Lower leg skin (tissue), 3 donors: ENCODE data around the gene GIN1.

Experiments
- CTCF ChIP-seq, 3 donors: fragments of 450-650 bp; IDR thresholded peaks; one replicate each; pipeline ENCODE4 v1.5.1; 2016; ENCODE audit warnings: antibody characterized with exemption in 3 of 3, mild to moderate bottlenecking in 3 of 3, moderate library complexity in 2 of 3
- POLR2A ChIP-seq, 2 donors: fragments of 450-650 bp; IDR thresholded peaks; one replicate each; pipeline ENCODE4 v1.6.1; 2016 to 2017; ENCODE audit warnings: antibody characterized with exemption in 2 of 2, mild to moderate bottlenecking in 1 of 2, moderate library complexity in 1 of 2

GRCh38 chr5:103102234-103102633 lies 17.7 kb downstream of the GIN1 start:
- no peak for TF ChIP-seq POLR2A (IDR thresholded peaks at IDR 0.05)
- TF ChIP-seq CTCF (IDR thresholded peaks at IDR 0.05): no peak
